ENCODE results near the gene GPS2. TPM values are rescaled to one million over a fixed set of nuclear protein-coding genes. Genes with fewer than 3 reads are reported as not detected.

GPS2 gene
- total and polyA plus RNA-seq, 2 experiments from 2014 or later: 83.4 to 122 TPM

- H3K4me1 Mint-ChIP-seq: peaks cover 18% of the 10 kb centered on the region
- ATAC-seq: peak; percentile 63
- Histone ChIP-seq H3K36me3 (ENCODE audit: insufficient read depth) (no peaks in the 10 kb centered on the region), H4K20me1 (replicated peaks; ENCODE audit: insufficient read depth) (no peaks in the 10 kb centered on the region; the same call in 1 of the 2 replicates), H3K9me2 (ENCODE audit: insufficient read depth) (no peaks in the 10 kb centered on the region), H3K79me2 (replicated peaks; ENCODE audit: insufficient read depth) (no peaks in the 10 kb centered on the region), H3K4me1 (ENCODE audit: insufficient read depth) (peaks cover 18% of the 10 kb centered on the region), H3K4me3 (peak overlapping the region; percentile 48; the same call in 1 of the 2 replicates), H3F3A (replicated peaks; ENCODE audit: low read depth) (peaks cover 9% of the 10 kb centered on the region), H3K27ac (ENCODE audit: low read depth) (no peak overlapping the region), H3K4me2 (peak overlapping the region; percentile 75), H3K27me3 (ENCODE audit: insufficient read depth) (no peaks in the 10 kb centered on the region), H2AFZ (peak overlapping the region; percentile 97)
- TF ChIP-seq ETS1 (IDR thresholded peaks at IDR 0.05) (peak; percentile 50; the same call in 1 of the 2 replicates), POLR2AphosphoS5 (IDR thresholded peaks at IDR 0.05; ENCODE audit: low read depth) (peak; percentile 28; the same call in 1 of the 2 replicates), REST (IDR thresholded peaks at IDR 0.05; ENCODE audit: unreplicated experiment) (no peak), ZNF462 (CRISPR knock-in tag; IDR thresholded peaks at IDR 0.05) (no peak), CREB1 (CRISPR knock-in tag; IDR thresholded peaks at IDR 0.05; ENCODE audit: low read depth) (no peak), CTCF (conservative IDR thresholded peaks at IDR 0.05; ENCODE audit: low read depth in 2 of 2) (peak; percentile 84 to 98)
- H3K36me3 Mint-ChIP-seq (ENCODE audit: low read depth): peaks cover 4% of the 10 kb centered on the region; the same call in 1 of the 3 replicates
- H3K27ac Mint-ChIP-seq: no peak overlapping the region
- peaks cover 26% of the 10 kb centered on the region for H3K27me3 Mint-ChIP-seq (ENCODE audit: insufficient read depth, low read depth, poor library complexity)
- no peak overlapping the region; the same call in 2 of the 3 replicates for H3K4me3 Mint-ChIP-seq
- H3K9me3 Mint-ChIP-seq: no peaks in the 10 kb centered on the region
- peak; percentile 97 for DNase-seq (ENCODE audit: low spot score)
Measured at GRCh38 chr17:7356072-7356549, 41.0 kb upstream of the GPS2 start.
